Activated naive CD8-positive, alpha-beta T cell treated with anti-CD3 and anti-CD28 coated beads, Interleukin-2, amount 50 U/mL, for 16 hours (primary cell): Measurements from ENCODE around the gene CREB3L4.

Source experiments
- DNase-seq: peaks from one replicate; pipeline ENCODE4 v3.0.0-alpha.2; 2020; ENCODE audit warnings: low read depth, low spot score

CREB3L4 gene

GRCh38 chr1:153936011-153936802 is 31.5 kb upstream of the CREB3L4 start:
- DNase-seq = no peak

DNA sequence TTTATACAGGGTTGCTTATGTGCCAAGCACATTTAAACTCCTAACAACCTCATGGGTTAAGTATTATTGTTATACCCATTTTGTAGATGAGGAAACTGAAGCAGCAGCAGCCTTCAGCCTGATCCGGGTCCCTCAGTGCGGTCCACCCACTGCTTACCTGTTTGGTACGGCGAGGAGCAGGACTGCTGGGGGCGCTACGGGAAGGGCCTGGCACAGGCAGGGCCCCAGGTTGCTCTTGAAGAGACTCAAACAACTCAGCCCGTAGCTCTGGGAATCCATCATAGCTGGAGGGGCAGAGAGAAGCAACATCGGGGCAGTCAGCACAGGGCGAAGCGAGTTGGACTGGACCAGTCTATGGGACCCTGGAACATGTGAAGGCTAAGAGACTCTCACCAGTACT is 30.4 kb upstream of the CREB3L4 start:
- DNase-seq = no peak

GRCh38 chr1:153938996-153939395 is 28.7 kb upstream of the CREB3L4 start:
- DNase-seq = no peak

DNA sequence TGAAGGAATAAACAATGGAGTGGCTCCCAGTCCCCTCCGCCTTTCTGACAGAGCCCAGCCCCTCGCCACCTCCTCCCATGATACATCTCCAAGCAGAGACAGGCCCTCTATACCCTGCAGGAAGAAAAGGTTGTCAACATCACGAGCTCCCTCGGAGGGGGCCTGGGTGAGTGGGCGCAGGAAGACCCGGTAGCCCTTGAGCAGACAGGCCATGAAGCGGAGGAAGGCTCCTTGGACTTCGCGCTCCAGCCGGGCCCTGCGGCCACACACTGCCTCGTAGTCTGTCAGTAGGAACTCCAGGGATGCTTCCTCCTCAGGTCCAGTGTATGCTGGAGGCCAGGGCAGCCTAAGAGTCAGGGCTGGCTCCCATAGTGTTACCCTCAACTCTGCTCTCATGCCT is 28.2 kb upstream of the CREB3L4 start:
- no peak for DNase-seq

GRCh38 chr1:153940756-153941155 is 26.9 kb upstream of the CREB3L4 start:
- no peak for DNase-seq

DNA sequence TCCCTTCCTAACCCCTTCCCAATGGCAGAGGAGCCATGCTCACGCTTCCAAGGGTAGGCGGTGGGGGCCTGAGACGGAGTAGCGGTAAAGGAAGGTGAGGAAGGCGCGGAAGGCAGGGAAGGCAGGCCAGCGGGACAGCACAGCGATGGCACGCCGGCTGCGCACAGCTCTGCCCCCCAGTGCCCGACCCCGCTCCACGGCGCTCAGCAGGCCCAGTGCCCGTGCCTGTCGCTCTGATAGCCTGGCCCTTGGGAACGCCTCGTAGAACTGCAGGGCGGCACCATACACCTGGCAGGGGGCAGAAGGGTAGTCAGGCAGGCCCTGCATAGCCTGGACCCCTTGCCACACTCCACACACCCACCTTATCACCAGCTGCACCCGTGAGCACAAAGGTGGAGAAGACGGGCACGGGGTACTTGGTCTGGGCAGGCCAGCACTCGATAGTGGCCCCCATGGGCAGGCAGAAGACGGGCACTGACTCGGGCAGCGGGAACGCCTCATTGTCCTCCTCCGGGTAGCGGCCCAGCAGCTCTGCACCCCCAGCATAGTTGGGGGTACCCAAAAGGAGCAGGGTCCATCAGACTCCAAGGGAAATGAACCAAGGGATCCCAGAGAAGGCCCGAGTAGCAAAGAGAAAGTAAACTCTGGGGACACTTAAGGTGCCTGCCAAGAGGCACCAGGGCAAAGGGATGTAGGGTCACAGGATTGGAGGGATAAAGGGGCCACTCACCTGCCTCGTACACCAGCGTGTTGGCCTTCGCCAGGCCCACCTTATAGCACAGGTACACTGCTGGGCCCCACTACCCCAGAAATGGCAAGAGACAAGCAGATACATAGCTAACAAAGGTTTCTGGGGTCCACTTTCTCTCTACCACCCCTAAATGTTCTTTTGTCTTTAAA is 25.6 kb upstream of the CREB3L4 start:
- DNase-seq = no peak

- no peak for DNase-seq
These were observed 24.7 kb upstream of the CREB3L4 start for GRCh38 chr1:153942766-153943549.

DNA sequence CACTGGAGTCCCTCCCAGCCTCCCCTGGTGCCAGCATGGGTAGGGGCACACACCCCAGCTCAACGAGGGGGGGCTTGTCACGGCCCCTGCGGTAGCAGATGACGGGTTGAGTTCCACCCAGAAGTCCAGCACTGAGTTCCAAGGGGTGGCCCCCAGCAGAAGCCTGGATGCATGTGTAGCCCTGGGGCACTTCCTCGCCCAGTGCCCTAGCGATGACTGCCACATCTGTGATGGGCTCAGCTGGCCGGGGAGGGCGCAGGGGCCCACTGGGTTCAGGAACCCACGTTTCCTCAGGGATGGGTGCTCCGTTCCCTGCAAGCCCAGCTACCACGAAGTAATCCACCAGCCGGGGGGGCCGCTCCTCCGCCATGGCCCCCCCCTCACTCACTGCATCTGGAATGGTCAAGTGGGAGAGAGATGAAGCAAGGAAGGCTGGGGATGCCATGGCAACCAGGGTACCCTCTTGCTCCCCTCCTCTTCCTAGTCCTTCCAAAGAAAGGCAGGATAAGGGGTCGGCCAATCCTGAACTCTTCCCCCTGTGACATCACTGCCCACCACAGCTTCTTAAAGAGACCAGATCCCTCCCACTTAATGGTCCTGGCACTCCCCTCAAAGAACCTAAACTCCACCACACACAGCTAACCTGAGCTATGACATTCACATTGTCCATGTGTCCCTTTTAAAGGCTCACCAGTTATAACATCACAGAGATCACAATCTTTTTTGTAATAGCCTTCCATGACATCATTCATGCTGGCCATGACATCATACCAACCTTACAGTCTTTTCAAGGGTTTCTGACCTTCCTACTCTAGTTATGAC is 23.5 kb upstream of the CREB3L4 start:
- no peak for DNase-seq

- DNase-seq = no peak
These were observed 22.9 kb upstream of the CREB3L4 start for GRCh38 chr1:153944827-153945117.

DNA sequence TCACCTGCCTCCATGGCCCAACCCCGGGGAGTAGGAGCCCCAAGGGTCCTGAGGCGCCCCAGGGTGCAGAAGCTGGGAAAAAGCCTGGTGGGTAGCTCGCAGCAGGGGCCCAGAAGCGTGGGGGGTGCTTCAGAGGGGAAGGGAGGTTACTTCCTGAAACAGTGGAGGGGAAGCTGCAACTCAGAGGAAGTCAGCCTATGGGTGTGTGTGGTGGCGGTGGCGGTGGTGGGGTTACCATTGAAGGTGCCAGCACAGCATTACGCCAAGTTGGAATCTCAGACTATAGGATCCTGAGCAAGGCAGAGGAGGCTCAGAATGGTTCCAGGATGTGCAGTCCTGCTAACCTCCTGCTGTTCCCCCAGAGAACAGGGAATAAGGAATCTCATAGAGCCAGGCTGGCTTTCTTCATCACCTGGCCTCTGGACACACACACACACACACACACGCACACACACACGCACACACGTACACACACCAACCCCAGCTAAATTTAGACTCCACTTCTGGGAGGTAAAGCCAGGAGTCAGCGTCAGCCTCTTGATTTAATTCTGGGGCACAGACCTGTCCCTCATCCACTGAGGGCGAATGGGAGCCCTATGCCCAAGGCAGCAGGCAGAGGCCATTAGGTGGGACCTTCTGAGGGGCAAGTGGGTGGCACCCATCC is 22.4 kb upstream of the CREB3L4 start:
- DNase-seq = peak; percentile 34

GRCh38 chr1:153945795-153946621 is 21.7 kb upstream of the CREB3L4 start:
- DNase-seq = peak; percentile 14

DNA sequence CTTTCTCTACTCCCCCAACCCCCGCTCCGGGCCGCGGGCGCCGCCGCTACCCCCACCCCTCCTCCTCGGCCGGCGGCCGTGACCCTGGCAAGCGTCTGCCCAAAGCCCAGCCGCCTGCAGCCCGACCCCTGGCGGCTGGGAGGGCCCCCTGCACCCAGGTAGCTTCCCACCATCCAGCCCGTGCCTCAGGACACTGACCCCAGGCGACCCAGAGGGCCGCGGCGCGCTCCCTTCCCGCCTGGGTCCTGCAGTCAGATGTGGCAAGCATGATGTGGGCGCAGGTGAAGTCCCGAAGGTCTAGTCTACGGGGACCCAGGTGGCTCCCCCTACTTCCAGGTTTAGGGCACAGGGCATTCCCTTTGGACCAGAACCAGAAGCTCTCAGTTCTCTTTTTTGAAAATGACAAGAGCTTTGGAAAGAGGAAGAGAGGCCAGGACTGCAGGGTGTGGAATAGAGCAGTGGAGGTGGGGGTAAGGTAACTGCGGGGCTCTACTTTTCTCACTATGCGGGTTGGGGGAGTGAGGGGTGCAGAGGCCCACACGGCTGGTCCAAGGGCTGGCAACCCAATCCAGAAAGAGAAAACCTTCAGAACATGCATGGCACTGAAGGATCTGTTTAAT is 21.0 kb upstream of the CREB3L4 start, which contains the start of gene DENND4B:
Gene DENND4B (minus strand): TSS at position 97 of the 620 bp plus-strand sequence. CDS start 2,344 bp downstream, outside the sequence.
- peak; percentile 56 for DNase-seq

- DNase-seq = no peak
These were observed 16.5 kb upstream of the CREB3L4 start for GRCh38 chr1:153951183-153951582.

- no peak for DNase-seq
These were observed 15.9 kb upstream of the CREB3L4 start for GRCh38 chr1:153951801-153952200.

DNA sequence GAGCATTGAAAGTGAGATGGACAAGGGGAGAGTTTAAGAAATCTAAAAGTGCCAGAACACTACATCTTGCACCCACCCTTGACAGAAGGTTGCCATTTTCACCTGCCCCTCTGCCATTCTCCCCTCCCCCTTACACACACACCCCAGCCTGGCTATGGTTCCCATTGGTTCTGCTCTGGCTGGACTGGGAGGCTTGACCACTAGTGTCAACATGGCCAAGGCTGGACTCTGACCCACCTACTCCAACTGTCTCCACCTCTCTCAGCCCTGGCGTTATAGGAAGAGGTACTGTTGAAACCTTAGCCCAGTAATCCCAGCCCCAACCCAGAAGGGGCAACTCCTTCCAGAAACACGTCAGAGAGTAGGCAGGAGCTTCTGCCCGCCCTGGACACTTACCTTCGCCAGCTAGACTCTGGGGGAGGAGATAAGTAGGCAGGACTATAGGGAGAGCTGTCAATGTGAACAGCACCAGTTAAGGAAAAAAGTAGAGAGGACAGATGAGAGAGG is 13.8 kb upstream of the CREB3L4 start:
- DNase-seq = no peak

DNA sequence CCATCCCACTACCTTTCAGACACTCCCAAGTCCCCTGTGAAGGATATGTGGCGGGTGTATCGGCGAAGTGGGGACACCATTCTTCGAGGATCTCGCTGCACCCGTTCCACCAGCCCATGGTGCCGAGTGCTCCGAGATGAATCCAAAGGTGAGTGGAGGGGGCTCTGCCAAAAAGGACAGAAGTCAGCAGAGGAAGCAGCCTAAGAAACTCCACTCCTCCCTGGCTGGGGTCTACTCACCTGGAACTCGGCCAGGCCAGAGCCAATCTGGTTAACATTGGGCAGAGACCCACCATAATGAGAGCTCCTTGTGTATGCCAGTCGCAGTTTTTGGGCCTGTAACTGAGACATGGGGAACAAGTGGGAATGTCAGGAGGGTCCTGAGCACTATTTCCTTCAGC is 12.9 kb upstream of the CREB3L4 start:
- no peak for DNase-seq

DNA sequence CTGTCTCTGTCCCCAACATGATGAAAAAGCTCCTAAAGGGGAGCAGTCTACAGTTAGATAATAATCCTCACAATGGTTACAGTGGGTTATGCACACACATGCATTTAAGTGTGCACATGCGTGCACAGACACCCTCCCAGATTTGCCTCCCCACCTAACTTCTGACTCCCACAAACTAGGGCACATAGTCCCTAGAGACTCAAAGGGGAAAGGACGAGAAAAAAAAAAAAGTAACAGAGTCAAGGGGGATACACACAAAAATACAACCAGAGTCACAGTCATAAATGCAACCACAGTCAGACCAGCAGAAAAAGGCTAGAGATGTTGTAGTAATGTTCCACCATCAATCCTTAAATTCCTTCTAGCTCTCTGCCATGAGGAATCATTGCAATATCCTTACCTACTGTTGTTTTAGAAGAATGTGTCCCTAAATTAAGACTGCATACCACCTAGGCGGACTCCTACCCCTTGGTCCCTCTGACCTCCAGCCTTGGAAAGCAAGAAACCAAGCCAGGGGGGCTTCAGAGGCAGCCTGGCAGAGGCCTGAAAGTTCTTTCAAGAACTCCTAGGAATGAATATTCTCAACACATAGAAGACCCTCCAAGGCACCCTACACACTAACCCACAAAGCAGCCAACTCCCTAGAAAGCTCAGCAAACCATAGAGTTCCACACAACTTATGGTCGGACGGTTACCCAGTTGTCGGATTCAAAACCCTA is 10.5 kb upstream of the CREB3L4 start:
- no peak for DNase-seq

DNA sequence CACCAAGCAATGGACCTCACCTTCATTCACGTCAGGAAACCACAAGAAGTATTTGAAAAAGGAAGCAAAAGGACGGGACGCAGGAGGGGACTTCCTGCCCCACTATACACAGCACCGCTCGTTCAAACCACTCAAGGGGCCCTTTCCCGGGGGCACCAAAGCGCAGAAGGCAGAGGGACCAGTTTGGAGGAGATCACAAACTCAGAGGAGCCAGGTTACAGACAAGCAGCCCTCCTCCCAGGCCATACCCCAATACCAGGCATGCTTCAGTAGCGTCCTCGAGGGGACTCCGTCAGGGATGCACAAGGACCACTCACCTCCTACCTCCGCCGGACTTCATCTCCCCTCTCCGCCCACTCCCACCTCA is 10.0 kb upstream of the CREB3L4 start:
- DNase-seq = no peak
